Trophoblast cell (in vitro differentiated cells and primary cell): ENCODE data around the gene ELK3.

Source experiments
- DNase-seq, 2 donors: peaks; one replicate each; pipeline ENCODE4 v3.0.0-alpha.2; 2016
- H2AFZ ChIP-seq: 2 replicates; pipeline ENCODE4 v1.6.1; 2013; ENCODE audit warnings: low read length, moderate library complexity, mild to moderate bottlenecking; ENCODE audit not compliant: insufficient read depth, poor library complexity
- H2AK5ac ChIP-seq: 2 replicates; pipeline ENCODE4 v1.6.1; 2013; ENCODE audit warnings: mild to moderate bottlenecking, low read length
- H2BK120ac ChIP-seq: 2 replicates; pipeline ENCODE4 v1.6.1; 2013; ENCODE audit warnings: low read length, mild to moderate bottlenecking, moderate library complexity; ENCODE audit not compliant: insufficient read depth, poor library complexity
- H2BK12ac ChIP-seq: 2 replicates; pipeline ENCODE4 v1.6.1; 2013; ENCODE audit warnings: mild to moderate bottlenecking, low read length, moderate library complexity
- H2BK5ac ChIP-seq: 2 replicates; pipeline ENCODE4 v1.6.1; 2013; ENCODE audit warnings: low read length, low read depth, moderate library complexity, mild to moderate bottlenecking; ENCODE audit not compliant: poor library complexity
- H3K14ac ChIP-seq: 2 replicates; pipeline ENCODE4 v1.6.1; 2013; ENCODE audit warnings: mild to moderate bottlenecking, low read length
- H3K18ac ChIP-seq: 2 replicates; pipeline ENCODE4 v1.6.1; 2013; ENCODE audit warnings: mild to moderate bottlenecking, low read length
- H3K23ac ChIP-seq: 2 replicates; pipeline ENCODE4 v1.6.1; 2013; ENCODE audit warnings: low read length
- H3K27ac ChIP-seq: 2 replicates; pipeline ENCODE4 v1.5.1; 2013; ENCODE audit warnings: low read depth, mild to moderate bottlenecking, inconsistent platforms, low read length, moderate library complexity
- H3K27me3 ChIP-seq: 2 replicates; pipeline ENCODE4 v1.6.1; 2013; ENCODE audit warnings: inconsistent platforms, mild to moderate bottlenecking, low read length, moderate library complexity; ENCODE audit not compliant: insufficient read depth
- H3K36me3 ChIP-seq, 2 experiments: 1 replicate in 1 of 2; 2 replicates in 1 of 2; pipeline ENCODE4 v1.6.1; 2013; ENCODE audit warnings: low read length in 2 of 2, mild to moderate bottlenecking in 2 of 2, moderate library complexity in 1 of 2; ENCODE audit not compliant: insufficient read depth in 2 of 2, control insufficient read depth in 1 of 2
- H3K4ac ChIP-seq: 2 replicates; pipeline ENCODE4 v1.6.1; 2013; ENCODE audit warnings: low read depth, mild to moderate bottlenecking, low read length, moderate library complexity
- H3K4me1 ChIP-seq, 2 experiments: 1 replicate in 1 of 2; 2 replicates in 1 of 2; pipeline ENCODE4 v1.6.1; 2013; ENCODE audit warnings: low read length in 2 of 2, mild to moderate bottlenecking in 2 of 2, moderate library complexity in 1 of 2; ENCODE audit not compliant: insufficient read depth in 2 of 2, control insufficient read depth in 1 of 2
- H3K4me2 ChIP-seq: 2 replicates; pipeline ENCODE4 v1.6.1; 2013; ENCODE audit warnings: inconsistent platforms, mild to moderate bottlenecking, low read length, moderate library complexity
- H3K4me3 ChIP-seq: 2 replicates; pipeline ENCODE4 v1.5.1; 2013; ENCODE audit warnings: mild to moderate bottlenecking, low read depth, low read length, inconsistent platforms
- H3K79me1 ChIP-seq: one replicate; pipeline ENCODE4 v1.6.1; 2013; ENCODE audit warnings: low read length
- H3K79me2 ChIP-seq: 2 replicates; pipeline ENCODE4 v1.6.1; 2013; ENCODE audit warnings: low read length, mild to moderate bottlenecking; ENCODE audit not compliant: control insufficient read depth, insufficient read depth, poor library complexity
- H3K9ac ChIP-seq: 2 replicates; pipeline ENCODE4 v1.6.1; 2013; ENCODE audit warnings: mild to moderate bottlenecking, low read length
- H3K9me3 ChIP-seq: 2 replicates; pipeline ENCODE4 v1.6.1; 2013; ENCODE audit warnings: low read depth, mild to moderate bottlenecking, control low read depth, inconsistent platforms, low read length; ENCODE audit not compliant: insufficient read depth
- H4K12ac ChIP-seq: 2 replicates; pipeline ENCODE4 v1.6.1; 2013; ENCODE audit warnings: low read depth, mild to moderate bottlenecking, low read length, moderate library complexity
- H4K8ac ChIP-seq: 2 replicates; pipeline ENCODE4 v1.6.1; 2013; ENCODE audit warnings: low read depth, mild to moderate bottlenecking, low read length, moderate library complexity
- H4K91ac ChIP-seq: one replicate; pipeline ENCODE4 v1.6.1; 2013; ENCODE audit warnings: low read depth, mild to moderate bottlenecking, low read length, moderate library complexity
- WGBS: extraction: QIAGEN DNeasy Blood & Tissue Kit; methylation state at CpG from one replicate; pipeline ENCODE4 v1.1.7; 2013; ENCODE audit warnings: missing lambda C conversion rate; ENCODE audit not compliant: insufficient read length, insufficient coverage; ENCODE audit errors: extremely low coverage; 5-methylcytosine and 5-hydroxymethylcytosine counted together

Gene ELK3

GRCh38 chr12:96310067-96310466 lies 115.9 kb downstream of the ELK3 start:
- Histone ChIP-seq H2BK5ac (no peak overlapping the region), H3K79me1 (no peaks in the 10 kb centered on the region)
- no peak for DNase-seq

GRCh38 chr12:96311191-96311590 lies 117.0 kb downstream of the ELK3 start:
- H3K27me3 ChIP-seq = no peaks in the 10 kb centered on the region
- no peak overlapping the region for H3K18ac ChIP-seq
- no peak overlapping the region for H2AK5ac ChIP-seq
- H3K4me3 ChIP-seq = no peak overlapping the region
- no peak overlapping the region for H3K27ac ChIP-seq
- H4K8ac ChIP-seq = no peak overlapping the region
- H3K4me2 ChIP-seq = no peak overlapping the region
- H3K4ac ChIP-seq = no peak overlapping the region
- no peaks in the 10 kb centered on the region for H3K4me1 ChIP-seq
- no peak overlapping the region for H4K12ac ChIP-seq
- no peak overlapping the region for H4K91ac ChIP-seq
- H3K9me3 ChIP-seq = no peaks in the 10 kb centered on the region
- H2AFZ ChIP-seq = no peak overlapping the region
- no peak for DNase-seq
- no peak overlapping the region for H2BK5ac ChIP-seq
- no peak overlapping the region for H3K9ac ChIP-seq
- no peak overlapping the region for H2BK12ac ChIP-seq
- H3K23ac ChIP-seq = no peak overlapping the region
- no peak overlapping the region for H3K14ac ChIP-seq
- no peaks in the 10 kb centered on the region for H3K79me1 ChIP-seq
- WGBS = no CpG with 5 or more reads among the region's 1 CpG
- H2BK120ac ChIP-seq = no peak overlapping the region
- H3K36me3 ChIP-seq = no peaks in the 10 kb centered on the region
- no peaks in the 10 kb centered on the region for H3K79me2 ChIP-seq

More at GRCh38 chr12:96310067-96310466, 115.9 kb downstream of the ELK3 start:
- no peak overlapping the region for H3K4me3 ChIP-seq
- H2AFZ ChIP-seq = no peak overlapping the region
- H2AK5ac ChIP-seq = no peak overlapping the region
- H3K9ac ChIP-seq = no peak overlapping the region
- no peaks in the 10 kb centered on the region for H3K4me1 ChIP-seq
- no peaks in the 10 kb centered on the region for H3K79me2 ChIP-seq
- no CpG with 5 or more reads among the region's 3 CpGs for WGBS
- H3K36me3 ChIP-seq = no peaks in the 10 kb centered on the region
- no peak overlapping the region for H3K23ac ChIP-seq
- H4K91ac ChIP-seq = no peak overlapping the region
- no peaks in the 10 kb centered on the region for H3K9me3 ChIP-seq
- no peak overlapping the region for H2BK120ac ChIP-seq
- no peak overlapping the region for H3K18ac ChIP-seq
- no peak overlapping the region for H3K4me2 ChIP-seq
- H2BK12ac ChIP-seq = no peak overlapping the region
- no peak overlapping the region for H3K4ac ChIP-seq
- no peak overlapping the region for H3K27ac ChIP-seq
- H3K27me3 ChIP-seq = no peaks in the 10 kb centered on the region
- H4K12ac ChIP-seq = no peak overlapping the region
- no peak overlapping the region for H4K8ac ChIP-seq
- no peak overlapping the region for H3K14ac ChIP-seq

- H3K14ac ChIP-seq = no peak overlapping the region
- no peaks in the 10 kb centered on the region for H3K27me3 ChIP-seq
- no peaks in the 10 kb centered on the region for H3K9me3 ChIP-seq
- H4K91ac ChIP-seq = no peak overlapping the region
- no peak overlapping the region for H3K9ac ChIP-seq
- H3K4me1 ChIP-seq = no peaks in the 10 kb centered on the region
- no peak overlapping the region for H2AFZ ChIP-seq
- H3K4ac ChIP-seq = no peak overlapping the region
- H3K4me3 ChIP-seq = no peak overlapping the region
- H3K23ac ChIP-seq = no peak overlapping the region
- no peak overlapping the region for H2BK12ac ChIP-seq
- no peaks in the 10 kb centered on the region for H3K79me2 ChIP-seq
- H2AK5ac ChIP-seq = no peak overlapping the region
- no peak overlapping the region for H3K4me2 ChIP-seq
- H2BK120ac ChIP-seq = no peak overlapping the region
- no peak overlapping the region for H4K12ac ChIP-seq
- H3K36me3 ChIP-seq = no peaks in the 10 kb centered on the region
- no peaks in the 10 kb centered on the region for H3K79me1 ChIP-seq
- no peak overlapping the region for H4K8ac ChIP-seq
- no peak for DNase-seq
- no peak overlapping the region for H3K18ac ChIP-seq
- H2BK5ac ChIP-seq = no peak overlapping the region
- H3K27ac ChIP-seq = no peak overlapping the region
These were observed 119.4 kb downstream of the ELK3 start for GRCh38 chr12:96313606-96314005.

GRCh38 chr12:96314723-96315122 lies 120.5 kb downstream of the ELK3 start:
- Histone ChIP-seq H3K79me2 (no peaks in the 10 kb centered on the region), H4K91ac (no peak overlapping the region), H4K8ac (no peak overlapping the region), H3K9me3 (no peaks in the 10 kb centered on the region), H3K14ac (no peak overlapping the region), H4K12ac (no peak overlapping the region), H3K4me1 (no peaks in the 10 kb centered on the region), H2BK12ac (no peak overlapping the region), H3K4ac (no peak overlapping the region), H2BK5ac (no peak overlapping the region), H3K4me3 (no peak overlapping the region), H3K23ac (no peak overlapping the region), H3K36me3 (no peaks in the 10 kb centered on the region), H2BK120ac (no peak overlapping the region), H3K4me2 (no peak overlapping the region), H2AFZ (no peak overlapping the region), H2AK5ac (no peak overlapping the region), H3K27me3 (no peaks in the 10 kb centered on the region), H3K9ac (no peak overlapping the region), H3K79me1 (no peaks in the 10 kb centered on the region), H3K27ac (no peak overlapping the region), H3K18ac (no peak overlapping the region)
- no peak for DNase-seq
- WGBS = no CpG with 5 or more reads among the region's 2 CpGs
